Ovary (tissue), 3 donors: Measurements from ENCODE around the gene PCDHGA9.
"Not testable (repeated sequence)": the region's sequence is repeated elsewhere in the genome, so short reads cannot be mapped to it uniquely, and the experiment has no call there.

ENCODE experiments used
- CTCF ChIP-seq, 3 donors: fragments of 450-650 bp in 2 of 3; fragments of 200-600 bp in 1 of 3; IDR thresholded peaks; one replicate each; pipeline versions ENCODE4 v1.5.1 to v1.8.0; 2016 to 2022; ENCODE audit warnings: antibody characterized with exemption in 3 of 3, mild to moderate bottlenecking in 1 of 3
- EP300 ChIP-seq: sonication (generic); formaldehyde crosslinking; IDR thresholded peaks from one replicate; pipeline ENCODE4 v1.6.1; 2017; ENCODE audit warnings: antibody characterized with exemption
- POLR2A ChIP-seq: fragments of 450-650 bp; IDR thresholded peaks from one replicate; pipeline ENCODE4 v1.6.1; 2017; ENCODE audit warnings: antibody characterized with exemption, mild to moderate bottlenecking, moderate library complexity
- donor health status: DM: no; HTN: no; CAD: no.

DNA sequence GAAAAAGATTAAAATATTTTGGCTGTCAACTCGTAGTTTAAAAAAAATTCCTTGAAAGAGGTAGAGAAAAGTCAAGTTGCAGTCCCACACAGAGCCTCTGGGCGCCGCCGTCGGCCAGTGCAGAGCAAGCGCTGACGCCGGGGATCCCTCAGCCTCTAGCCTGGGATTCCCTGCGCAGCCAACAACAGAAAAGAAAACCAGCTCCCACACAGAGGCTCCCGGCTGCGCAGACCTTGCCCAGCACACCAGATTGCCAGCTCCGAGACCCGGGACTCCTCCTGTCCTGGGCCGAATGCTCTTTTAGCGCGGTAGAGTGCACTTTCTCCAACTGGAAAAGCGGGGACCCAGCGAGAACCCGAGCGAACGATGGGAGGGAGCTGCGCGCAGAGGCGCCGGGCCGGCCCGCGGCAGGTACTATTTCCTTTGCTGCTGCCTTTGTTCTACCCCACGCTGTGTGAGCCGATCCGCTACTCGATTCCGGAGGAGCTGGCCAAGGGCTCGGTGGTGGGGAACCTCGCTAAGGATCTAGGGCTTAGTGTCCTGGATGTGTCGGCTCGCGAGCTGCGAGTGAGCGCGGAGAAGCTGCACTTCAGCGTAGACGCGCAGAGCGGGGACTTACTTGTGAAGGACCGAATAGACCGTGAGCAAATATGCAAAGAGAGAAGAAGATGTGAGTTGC lies 15.1 kb downstream of the PCDHGA9 start, which contains the start of gene PCDHGB7:
- TF ChIP-seq CTCF (IDR thresholded peaks at IDR 0.05), result peak in 1 of 3 donors; percentile 42
- not testable (repeated sequence) for TF ChIP-seq EP300, POLR2A
